ENCODE measurements around the gene CA4.

The CA4 gene

DNA sequence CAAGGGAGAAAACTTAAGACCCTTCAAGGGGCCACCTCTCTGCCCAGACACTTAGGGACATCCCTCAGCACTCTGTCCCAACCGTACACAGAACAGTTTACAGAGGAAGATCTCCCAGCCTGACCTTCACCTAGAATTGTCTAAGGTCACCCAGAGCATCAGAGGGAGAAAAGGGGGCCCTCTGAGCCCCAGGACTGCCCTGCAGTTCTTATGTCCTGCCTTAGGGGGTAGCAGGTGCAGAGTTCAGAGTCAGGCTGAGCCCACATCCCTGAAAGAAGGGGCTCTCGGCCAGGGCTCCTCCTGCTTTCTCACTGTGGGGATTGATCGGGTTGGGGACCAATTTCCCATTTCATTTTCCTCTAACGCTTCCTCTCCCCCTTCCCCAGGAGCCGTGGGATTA is 15.4 kb downstream of the CA4 start:
- no peak overlapping the region for H3K4me3 ChIP-seq (ENCODE audit: low read depth, low read length)
- TF ChIP-seq, protein P1, sequence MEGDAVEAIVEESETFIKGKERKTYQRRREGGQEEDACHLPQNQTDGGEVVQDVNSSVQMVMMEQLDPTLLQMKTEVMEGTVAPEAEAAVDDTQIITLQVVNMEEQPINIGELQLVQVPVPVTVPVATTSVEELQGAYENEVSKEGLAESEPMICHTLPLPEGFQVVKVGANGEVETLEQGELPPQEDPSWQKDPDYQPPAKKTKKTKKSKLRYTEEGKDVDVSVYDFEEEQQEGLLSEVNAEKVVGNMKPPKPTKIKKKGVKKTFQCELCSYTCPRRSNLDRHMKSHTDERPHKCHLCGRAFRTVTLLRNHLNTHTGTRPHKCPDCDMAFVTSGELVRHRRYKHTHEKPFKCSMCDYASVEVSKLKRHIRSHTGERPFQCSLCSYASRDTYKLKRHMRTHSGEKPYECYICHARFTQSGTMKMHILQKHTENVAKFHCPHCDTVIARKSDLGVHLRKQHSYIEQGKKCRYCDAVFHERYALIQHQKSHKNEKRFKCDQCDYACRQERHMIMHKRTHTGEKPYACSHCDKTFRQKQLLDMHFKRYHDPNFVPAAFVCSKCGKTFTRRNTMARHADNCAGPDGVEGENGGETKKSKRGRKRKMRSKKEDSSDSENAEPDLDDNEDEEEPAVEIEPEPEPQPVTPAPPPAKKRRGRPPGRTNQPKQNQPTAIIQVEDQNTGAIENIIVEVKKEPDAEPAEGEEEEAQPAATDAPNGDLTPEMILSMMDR (conservative IDR thresholded peaks at IDR 0.05; ENCODE audit: low read depth, low read length): no peak
- DNase-seq (ENCODE audit: low read depth): no peak

DNA sequence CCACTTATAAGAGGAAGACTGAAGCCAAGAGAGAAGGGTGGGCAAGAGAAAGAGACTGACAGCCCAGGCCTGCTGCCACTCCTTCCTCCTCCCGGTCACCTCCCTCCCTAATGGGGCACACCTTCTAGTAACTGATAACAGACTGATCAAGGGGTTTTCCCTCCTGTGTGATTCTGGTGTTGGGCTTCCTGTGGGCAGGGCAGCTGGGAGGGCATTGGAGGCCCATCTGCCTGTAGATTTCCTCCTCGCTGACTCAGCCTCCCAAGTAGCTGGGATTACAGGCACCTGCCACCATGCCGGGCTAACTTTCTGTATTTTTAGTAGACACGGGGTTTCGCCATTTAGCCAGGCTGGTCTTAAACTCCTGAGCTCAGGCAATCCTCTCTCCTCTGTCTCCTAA is 16.2 kb downstream of the CA4 start:
- no peak for DNase-seq (ENCODE audit: low read depth)
- H3K4me3 ChIP-seq (ENCODE audit: low read depth, low read length): no peak overlapping the region
- TF ChIP-seq, protein P1 (conservative IDR thresholded peaks at IDR 0.05; ENCODE audit: low read depth, low read length): no peak

DNA sequence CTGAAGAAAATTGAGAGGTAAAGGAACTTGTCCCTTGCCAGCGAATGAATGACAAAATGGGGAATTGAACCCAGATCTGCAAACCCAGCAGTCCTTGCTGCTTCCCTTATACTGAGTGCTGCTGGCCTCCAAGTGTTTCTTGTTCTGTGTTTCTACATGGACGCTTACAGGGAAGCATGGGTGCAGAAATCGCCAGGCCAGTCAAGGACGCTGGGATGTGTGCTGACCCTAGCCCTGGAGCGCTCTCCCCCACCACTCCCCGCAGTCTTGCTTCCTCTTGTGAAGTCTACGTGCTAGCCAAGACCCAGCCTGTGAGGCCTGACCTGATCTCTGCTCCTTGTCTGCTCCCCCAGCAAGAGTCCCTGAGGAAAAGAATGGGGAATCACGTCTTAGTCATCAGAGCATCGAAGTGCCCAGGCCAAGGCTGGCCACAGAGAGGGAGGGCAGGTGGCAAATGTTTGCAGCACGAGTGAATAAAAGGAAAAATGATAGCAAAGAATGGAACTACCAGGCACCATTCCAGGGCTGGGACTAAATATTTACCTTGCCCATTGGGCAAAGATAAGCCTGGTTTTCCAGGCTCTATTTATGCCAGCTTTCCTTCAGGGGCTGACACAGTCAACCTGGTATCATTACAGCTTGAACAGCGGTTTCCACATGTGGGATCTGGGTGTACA is 17.4 kb downstream of the CA4 start:
- H3K4me3 ChIP-seq (ENCODE audit: low read depth, low read length): no peak overlapping the region
- DNase-seq (ENCODE audit: low read depth): no peak

DNA sequence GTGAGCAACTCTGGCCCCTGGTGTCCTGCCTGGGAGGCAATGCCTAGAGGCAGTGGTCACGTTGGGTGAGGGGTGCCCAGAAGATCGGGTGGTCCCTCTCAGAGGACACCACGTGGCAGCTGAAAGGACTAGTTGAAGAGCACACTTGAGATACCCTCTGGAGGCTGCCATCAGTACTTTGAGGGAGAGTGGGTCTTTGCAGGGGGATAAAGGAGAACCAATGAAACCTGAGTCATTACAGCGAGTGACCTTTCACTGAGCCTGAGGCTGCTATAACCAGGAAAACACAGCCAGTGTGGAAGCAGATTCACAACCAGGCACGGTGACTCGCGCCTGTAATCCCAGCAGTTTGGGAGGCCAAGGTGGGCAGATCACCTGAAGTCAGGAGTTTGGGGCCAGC is 18.9 kb downstream of the CA4 start:
- TF ChIP-seq, protein P1 (conservative IDR thresholded peaks at IDR 0.05; ENCODE audit: low read depth, low read length): no peak
- no peak for DNase-seq (ENCODE audit: low read depth)
- no peak overlapping the region for H3K4me3 ChIP-seq (ENCODE audit: low read depth, low read length)

More for the DNA sequence above, 17.4 kb downstream of the CA4 start:
- TF ChIP-seq, protein P1 (conservative IDR thresholded peaks at IDR 0.05; ENCODE audit: low read depth, low read length): no peak

DNA sequence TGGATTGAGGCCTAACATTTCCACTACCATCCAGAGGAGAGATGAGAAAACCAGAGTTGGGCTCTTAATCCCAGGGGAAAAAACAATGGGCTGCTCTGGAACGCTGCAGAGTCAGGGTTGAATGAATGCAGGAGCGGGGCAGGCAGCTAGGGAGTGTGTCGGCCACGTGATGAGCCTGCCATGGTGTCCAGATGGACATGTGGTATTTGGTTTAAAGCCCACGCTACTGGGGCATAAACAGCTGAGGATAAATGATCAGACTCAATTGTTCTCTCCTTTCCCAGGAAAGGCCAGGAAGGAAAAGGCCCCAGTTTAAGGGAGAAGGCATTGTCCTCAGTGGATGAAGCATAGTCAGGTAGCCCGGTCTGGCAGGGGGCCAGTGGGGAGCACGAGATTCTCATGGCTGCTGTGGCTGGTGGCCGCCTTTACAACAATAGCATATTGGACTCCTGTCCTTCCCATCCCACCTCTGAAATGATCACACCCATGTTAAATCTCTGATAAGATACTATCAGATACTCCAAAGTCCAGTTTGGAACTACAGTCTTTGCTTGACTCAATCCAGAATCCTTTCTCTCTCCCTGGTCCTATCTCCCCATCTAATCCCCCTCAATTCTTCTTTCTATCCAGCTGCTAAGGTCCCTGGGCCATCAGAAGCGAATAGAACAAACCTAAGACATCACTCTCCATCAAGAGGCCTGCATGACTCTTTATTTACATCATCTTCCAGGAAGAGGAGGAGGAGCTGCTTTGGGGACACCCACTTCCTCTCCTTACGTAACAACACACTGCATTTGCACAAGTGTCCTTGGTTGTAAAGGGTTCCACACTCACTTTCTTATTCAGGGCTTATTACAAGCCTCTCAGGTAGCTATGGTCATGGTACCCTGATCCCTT is 20.4 kb downstream of the CA4 start:
- TF ChIP-seq, protein P1 (conservative IDR thresholded peaks at IDR 0.05; ENCODE audit: low read depth, low read length): no peak
- DNase-seq (ENCODE audit: low read depth): peak; percentile 66

DNA sequence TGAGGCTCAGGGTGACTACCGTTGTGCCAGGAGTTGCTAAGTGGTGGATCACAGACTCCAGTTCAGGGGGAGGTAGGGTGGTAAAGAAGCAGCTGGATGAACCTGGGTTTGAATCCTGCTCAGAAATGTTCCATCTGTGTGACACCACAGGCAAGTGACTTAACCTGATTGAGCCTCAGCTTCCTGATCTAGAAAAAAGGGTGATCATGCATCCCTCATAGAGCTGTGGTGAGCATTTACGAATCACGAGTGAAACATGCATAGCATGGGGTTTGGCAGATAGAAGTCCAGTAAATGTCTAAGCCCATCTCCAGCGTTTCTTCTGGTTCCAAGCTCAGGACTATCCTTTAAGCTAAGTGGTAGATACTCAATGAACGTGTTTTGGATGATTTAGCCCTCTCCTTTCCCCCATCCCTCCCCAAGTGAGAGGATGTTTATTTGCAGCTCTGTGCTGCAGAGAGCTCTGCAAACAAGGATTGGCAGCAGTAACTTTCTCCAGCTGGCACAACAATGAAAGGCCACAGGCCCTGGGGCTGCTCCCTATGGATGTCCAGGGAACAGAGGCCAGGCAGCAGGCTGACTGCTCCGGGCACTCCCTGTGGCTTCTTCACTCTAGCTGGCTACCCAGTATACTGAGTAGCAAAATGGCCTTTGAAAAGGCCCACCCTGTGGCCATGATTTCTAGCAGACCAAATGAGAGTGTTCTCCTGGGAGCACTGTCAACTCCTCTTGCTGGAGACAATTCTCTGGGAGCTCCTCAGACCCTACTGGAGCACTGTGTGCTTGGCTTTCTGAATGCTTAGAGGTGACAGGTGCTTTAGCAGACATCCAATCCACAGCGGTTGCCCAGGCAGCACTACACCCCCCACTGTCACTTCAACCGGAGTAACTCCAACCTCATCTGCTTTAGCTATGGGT is 21.3 kb downstream of the CA4 start:
- TF ChIP-seq, protein P1 (conservative IDR thresholded peaks at IDR 0.05; ENCODE audit: low read depth, low read length): no peak
- peak; percentile 18 for DNase-seq (ENCODE audit: low read depth)
- no peak overlapping the region for H3K4me3 ChIP-seq (ENCODE audit: low read depth, low read length)

More for the DNA sequence above, 20.4 kb downstream of the CA4 start:
- no peak overlapping the region for H3K4me3 ChIP-seq (ENCODE audit: low read depth, low read length)
